NB4 (cell line): Measurements from ENCODE around the gene GALNT2.

ENCODE experiments used
- CTCF ChIP-seq: IDR thresholded peaks from one replicate; pipeline ENCODE4 v1.5.1; 2012; ENCODE audit warnings: low read depth, low read length
- MAX ChIP-seq: IDR thresholded peaks from 2 replicates; pipeline ENCODE4 v1.6.1; 2011; ENCODE audit warnings: low read depth, low read length
- MYC ChIP-seq: IDR thresholded peaks from 2 replicates; pipeline ENCODE4 v1.6.1; 2011; ENCODE audit warnings: low read depth, low read length
- POLR2A ChIP-seq: IDR thresholded peaks from 2 replicates; pipeline ENCODE4 v1.6.1; 2011; ENCODE audit warnings: mild to moderate bottlenecking; ENCODE audit not compliant: insufficient read length; ENCODE audit errors: extremely low read depth

- TF ChIP-seq CTCF, result no peak
- TF ChIP-seq POLR2A, result no peak
- TF ChIP-seq MAX, result no peak
- TF ChIP-seq MYC, result no peak
Measured at GRCh38 chr1:230186874-230187273, 119.8 kb downstream of the GALNT2 start.
